HL-60 (cell line): ENCODE results near the gene TPGS1.
A peak's percentile ranks its signal among the peaks of the same experiment; 100 is the strongest.
"Not testable (repeated sequence)": the region's sequence is repeated elsewhere in the genome, so short reads cannot be mapped to it uniquely, and the experiment has no call there.

Experiments
- DNase-seq, 2 experiments: peaks; one replicate each; pipeline ENCODE4 v3.0.0-alpha.2; 2010 to 2020; ENCODE audit warnings: low read depth in 1 of 2, low spot score in 1 of 2
- H3K27ac ChIP-seq: fragments of 250-450 bp; sonication (Bioruptor Pico); replicated peaks from 2 replicates; pipeline ENCODE4 v1.5.1; 2020; ENCODE audit warnings: mild to moderate bottlenecking, moderate library complexity
- H3K27me3 ChIP-seq: fragments of 250-450 bp; sonication (Bioruptor Pico); 2 replicates; pipeline ENCODE4 v1.5.1; 2021; ENCODE audit warnings: mild to moderate bottlenecking, moderate library complexity; ENCODE audit not compliant: insufficient read depth, poor library complexity, severe bottlenecking
- H3K4me3 ChIP-seq: replicated peaks from 2 replicates; pipeline ENCODE4 v1.5.1; 2011; ENCODE audit warnings: mild to moderate bottlenecking, control low read depth, low read length; ENCODE audit not compliant: insufficient read depth
- CTCF ChIP-seq: IDR thresholded peaks from one replicate; pipeline ENCODE4 v1.5.1; 2011; ENCODE audit warnings: low read length, control low read depth, inconsistent platforms; ENCODE audit not compliant: insufficient read depth
- GABPA ChIP-seq: IDR thresholded peaks from 2 replicates; pipeline ENCODE4 v1.6.1; 2012; ENCODE audit warnings: low read depth
- POLR2AphosphoS5 ChIP-seq: IDR thresholded peaks from 2 replicates; pipeline ENCODE4 v1.6.1; 2012; ENCODE audit warnings: low read depth
- SPI1 ChIP-seq: IDR thresholded peaks from 2 replicates; pipeline ENCODE4 v1.6.1; 2012; ENCODE audit warnings: low read depth, mild to moderate bottlenecking, borderline replicate concordance
- TF ChIP-seq, protein P1 (sequence below): IDR thresholded peaks from 2 replicates; pipeline ENCODE4 v1.6.1; 2012; ENCODE audit warnings: low read depth; ENCODE audit not compliant: insufficient replicate concordance

Gene TPGS1

DNA sequence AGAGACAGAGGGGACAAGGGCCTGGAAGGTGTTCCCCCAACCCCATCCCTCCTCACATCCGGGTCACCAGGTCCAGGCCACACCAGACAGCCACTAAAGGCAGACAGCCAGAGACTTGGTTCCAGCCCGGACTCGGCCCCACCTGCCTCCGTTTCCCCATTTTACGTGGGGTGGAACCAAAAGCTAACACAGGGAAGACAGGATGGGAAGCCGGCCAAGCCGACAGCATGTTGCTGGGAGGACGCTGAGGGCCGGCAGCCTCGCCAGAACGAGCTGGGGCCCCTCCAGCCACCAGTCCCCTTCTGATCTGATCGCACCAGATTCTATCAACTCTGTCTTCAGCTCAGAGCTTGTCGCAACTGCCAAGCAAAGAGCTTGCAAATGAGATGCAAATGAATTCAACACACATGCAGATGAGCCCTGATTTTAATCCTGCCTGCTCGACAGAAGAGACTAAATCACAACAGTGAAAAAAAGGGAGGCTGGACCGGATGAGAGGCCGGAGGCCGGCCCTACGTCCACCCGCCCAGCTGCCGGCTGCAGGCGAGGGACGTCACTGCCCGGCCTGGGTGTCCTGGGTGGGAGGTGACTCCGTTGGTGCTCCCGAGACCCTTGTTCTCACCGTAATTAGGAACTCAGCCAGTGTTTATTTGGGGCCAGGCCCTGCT is 28.9 kb upstream of the TPGS1 start:
- DNase-seq, result no peak
- H3K27me3 ChIP-seq, result no peaks in the 10 kb centered on the region
- H3K27ac ChIP-seq, result no peak overlapping the region
- H3K4me3 ChIP-seq, result no peak overlapping the region
- TF ChIP-seq GABPA (no peak), CTCF (no peak), POLR2AphosphoS5 (no peak), SPI1 (no peak)
- TF ChIP-seq, protein P1, sequence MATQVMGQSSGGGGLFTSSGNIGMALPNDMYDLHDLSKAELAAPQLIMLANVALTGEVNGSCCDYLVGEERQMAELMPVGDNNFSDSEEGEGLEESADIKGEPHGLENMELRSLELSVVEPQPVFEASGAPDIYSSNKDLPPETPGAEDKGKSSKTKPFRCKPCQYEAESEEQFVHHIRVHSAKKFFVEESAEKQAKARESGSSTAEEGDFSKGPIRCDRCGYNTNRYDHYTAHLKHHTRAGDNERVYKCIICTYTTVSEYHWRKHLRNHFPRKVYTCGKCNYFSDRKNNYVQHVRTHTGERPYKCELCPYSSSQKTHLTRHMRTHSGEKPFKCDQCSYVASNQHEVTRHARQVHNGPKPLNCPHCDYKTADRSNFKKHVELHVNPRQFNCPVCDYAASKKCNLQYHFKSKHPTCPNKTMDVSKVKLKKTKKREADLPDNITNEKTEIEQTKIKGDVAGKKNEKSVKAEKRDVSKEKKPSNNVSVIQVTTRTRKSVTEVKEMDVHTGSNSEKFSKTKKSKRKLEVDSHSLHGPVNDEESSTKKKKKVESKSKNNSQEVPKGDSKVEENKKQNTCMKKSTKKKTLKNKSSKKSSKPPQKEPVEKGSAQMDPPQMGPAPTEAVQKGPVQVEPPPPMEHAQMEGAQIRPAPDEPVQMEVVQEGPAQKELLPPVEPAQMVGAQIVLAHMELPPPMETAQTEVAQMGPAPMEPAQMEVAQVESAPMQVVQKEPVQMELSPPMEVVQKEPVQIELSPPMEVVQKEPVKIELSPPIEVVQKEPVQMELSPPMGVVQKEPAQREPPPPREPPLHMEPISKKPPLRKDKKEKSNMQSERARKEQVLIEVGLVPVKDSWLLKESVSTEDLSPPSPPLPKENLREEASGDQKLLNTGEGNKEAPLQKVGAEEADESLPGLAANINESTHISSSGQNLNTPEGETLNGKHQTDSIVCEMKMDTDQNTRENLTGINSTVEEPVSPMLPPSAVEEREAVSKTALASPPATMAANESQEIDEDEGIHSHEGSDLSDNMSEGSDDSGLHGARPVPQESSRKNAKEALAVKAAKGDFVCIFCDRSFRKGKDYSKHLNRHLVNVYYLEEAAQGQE, result no peak

DNA sequence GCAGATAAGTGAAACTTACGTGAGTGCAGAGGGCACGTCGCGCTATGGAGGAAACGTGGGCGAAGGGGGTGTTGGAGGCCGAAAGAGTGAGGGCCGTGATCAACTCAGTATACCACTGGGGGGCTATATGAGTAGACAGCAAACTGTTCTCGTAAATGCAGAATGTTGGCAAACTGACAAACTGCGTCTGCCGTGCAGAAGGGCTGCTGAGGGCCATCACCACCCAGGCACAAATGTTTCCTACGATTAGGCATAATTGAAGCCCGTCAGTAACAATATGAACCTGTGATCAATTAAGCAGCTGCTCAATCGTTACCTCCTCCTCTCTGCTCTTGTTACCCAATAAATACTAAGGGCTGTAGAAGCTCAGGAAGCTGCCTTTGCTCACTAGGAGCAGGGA is 28.3 kb upstream of the TPGS1 start:
- no peaks in the 10 kb centered on the region for H3K27me3 ChIP-seq
- H3K4me3 ChIP-seq, result no peak overlapping the region
- no peak overlapping the region for H3K27ac ChIP-seq
- no peak for DNase-seq
- TF ChIP-seq, protein P1, result no peak
- no peak for TF ChIP-seq SPI1
- no peak for TF ChIP-seq POLR2AphosphoS5
- no peak for TF ChIP-seq GABPA
- TF ChIP-seq CTCF, result no peak

GRCh38 chr19:480016-480855 is 27.1 kb upstream of the TPGS1 start:
- H3K27me3 ChIP-seq, result no peaks in the 10 kb centered on the region
- peak in 1 of 2 experiments; percentile 15 for DNase-seq
- TF ChIP-seq, protein P1, result no peak
- TF ChIP-seq GABPA, result no peak
- no peak for TF ChIP-seq SPI1
- TF ChIP-seq CTCF, result no peak
- TF ChIP-seq POLR2AphosphoS5, result no peak
- no peak overlapping the region for H3K27ac ChIP-seq
- no peak overlapping the region for H3K4me3 ChIP-seq

DNA sequence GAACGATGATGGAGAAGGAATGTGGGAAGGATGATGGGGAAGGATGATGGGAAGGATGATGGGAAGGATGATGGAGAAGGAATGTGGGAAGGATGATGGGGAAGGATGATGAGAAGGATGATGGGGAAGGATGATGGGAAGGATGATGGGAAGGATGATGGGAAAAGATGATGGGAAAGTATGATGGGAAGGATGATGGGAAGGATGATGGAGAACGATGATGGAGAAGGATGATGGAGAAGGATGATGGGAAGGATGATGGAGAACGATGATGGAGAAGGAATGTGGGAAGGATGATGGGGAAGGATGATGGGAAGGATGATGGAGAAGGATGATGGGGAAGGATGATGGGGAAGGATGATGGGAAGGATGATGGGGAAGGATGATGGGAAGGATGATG is 26.2 kb upstream of the TPGS1 start:
- DNase-seq, H3K27ac ChIP-seq, H3K4me3 ChIP-seq, H3K27me3 ChIP-seq: not testable (repeated sequence)
